Measurements from ENCODE around the gene PTPN13. TPM values are rescaled to one million over a fixed set of nuclear protein-coding genes. Genes with fewer than 3 reads are reported as not detected.

Gene PTPN13
- total and polyA plus RNA-seq, 4 donors, result 0.36 to 3.2 (median 1.2) TPM

- H3K9me3 ChIP-seq (ENCODE audit: control insufficient read depth in 4 of 4, low read length in 3 of 4), result no peaks in the 10 kb centered on the region
These were observed 67.3 kb downstream of the PTPN13 start for GRCh38 chr4:86661418-86661817.

More at GRCh38 chr4:86661418-86661817, 67.3 kb downstream of the PTPN13 start:
- no peak overlapping the region for H3K9ac ChIP-seq (ENCODE audit: low read depth in 1 of 2, low read length in 2 of 2)
- H3K4me1 ChIP-seq (ENCODE audit: control insufficient read depth in 4 of 4, insufficient read depth in 4 of 4, low read length in 3 of 4), result no peaks in the 10 kb centered on the region
- WGBS, result 86% methylated on average over 1 of the region's 1 CpG
- no peaks in the 10 kb centered on the region for H3K27me3 ChIP-seq (ENCODE audit: control insufficient read depth in 4 of 4, insufficient read depth in 4 of 4, low read length in 3 of 4)
- H3K4me3 ChIP-seq (ENCODE audit: low read depth in 1 of 3, low read length in 3 of 3), result no peak overlapping the region
- no peak for DNase-seq (ENCODE audit: low spot score)
- H3K36me3 ChIP-seq (ENCODE audit: control insufficient read depth in 4 of 4, insufficient read depth in 3 of 4, low read depth in 1 of 4, low read length in 3 of 4), result no peaks in the 10 kb centered on the region
- TF ChIP-seq MAX (IDR thresholded peaks at IDR 0.05) (no peak), FOXA2 (IDR thresholded peaks at IDR 0.05) (no peak), TAF1 (conservative IDR thresholded peaks at IDR 0.05) (no peak), HNF4G (IDR thresholded peaks at IDR 0.05) (no peak), ZBTB33 (IDR thresholded peaks at IDR 0.05) (no peak), JUND (IDR thresholded peaks at IDR 0.05) (no peak), ATF3 (IDR thresholded peaks at IDR 0.05) (no peak), HNF4A (conservative IDR thresholded peaks at IDR 0.05) (no peak), GABPA (IDR thresholded peaks at IDR 0.05 in 1 of 2, conservative IDR thresholded peaks at IDR 0.05 in 1 of 2) (no peak), RAD21 (IDR thresholded peaks at IDR 0.05) (no peak), CTCF (IDR thresholded peaks at IDR 0.05; ENCODE audit: low read depth, low read length, missing input control) (no peak), RXRA (IDR thresholded peaks at IDR 0.05) (no peak), FOXA1 (IDR thresholded peaks at IDR 0.05) (no peak), SP1 (IDR thresholded peaks at IDR 0.05) (no peak), NR2F2 (IDR thresholded peaks at IDR 0.05) (no peak), REST (IDR thresholded peaks at IDR 0.05) (no peak)
- no peak overlapping the region for H3K27ac ChIP-seq (ENCODE audit: low read depth in 1 of 2, low read length in 2 of 2)

All from liver (tissue), 9 donors.